ENCODE results near the gene ACAD10.
A peak's percentile ranks its signal among the peaks of the same experiment; 100 is the strongest.
"Not testable (repeated sequence)": the region's sequence is repeated elsewhere in the genome, so short reads cannot be mapped to it uniquely, and the experiment has no call there.

ACAD10 gene

GRCh38 chr12:111685811-111686573 is at the start of gene ACAD10, which contains the start of gene BRAP:
Gene ACAD10 (plus strand): TSS chr12:111686053. CDS start chr12:111692710, 6,657 bp downstream.
Gene BRAP (minus strand): TSS chr12:111685956. CDS start chr12:111685792, 164 bp downstream.
- DNase-seq: peak; percentile 91

- no peak for DNase-seq
Measured at GRCh38 chr12:111636209-111636945, 49.5 kb upstream of the ACAD10 start.

DNA sequence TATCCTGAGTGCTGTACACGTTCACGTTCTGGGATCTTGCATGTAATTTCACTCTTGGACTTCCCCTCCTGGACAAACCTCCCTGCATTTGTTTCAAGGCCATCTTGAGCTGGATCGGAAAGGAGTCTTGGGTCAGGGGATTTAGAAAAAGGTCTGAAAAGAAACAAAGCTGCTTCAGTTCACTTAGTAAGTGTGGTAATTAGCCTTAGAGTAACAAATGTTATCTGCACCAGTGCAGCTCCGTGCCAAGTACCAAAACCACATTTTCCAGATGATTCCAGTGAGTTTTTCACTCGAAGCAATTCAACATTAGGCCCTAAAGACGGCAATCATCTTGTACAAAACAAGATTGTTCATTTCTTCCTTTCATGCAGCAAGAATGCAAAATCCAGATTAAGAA is 47.3 kb upstream of the ACAD10 start:
- no peak for DNase-seq

- DNase-seq: no peak
Measured at GRCh38 chr12:111640506-111640905, 45.3 kb upstream of the ACAD10 start.

DNA sequence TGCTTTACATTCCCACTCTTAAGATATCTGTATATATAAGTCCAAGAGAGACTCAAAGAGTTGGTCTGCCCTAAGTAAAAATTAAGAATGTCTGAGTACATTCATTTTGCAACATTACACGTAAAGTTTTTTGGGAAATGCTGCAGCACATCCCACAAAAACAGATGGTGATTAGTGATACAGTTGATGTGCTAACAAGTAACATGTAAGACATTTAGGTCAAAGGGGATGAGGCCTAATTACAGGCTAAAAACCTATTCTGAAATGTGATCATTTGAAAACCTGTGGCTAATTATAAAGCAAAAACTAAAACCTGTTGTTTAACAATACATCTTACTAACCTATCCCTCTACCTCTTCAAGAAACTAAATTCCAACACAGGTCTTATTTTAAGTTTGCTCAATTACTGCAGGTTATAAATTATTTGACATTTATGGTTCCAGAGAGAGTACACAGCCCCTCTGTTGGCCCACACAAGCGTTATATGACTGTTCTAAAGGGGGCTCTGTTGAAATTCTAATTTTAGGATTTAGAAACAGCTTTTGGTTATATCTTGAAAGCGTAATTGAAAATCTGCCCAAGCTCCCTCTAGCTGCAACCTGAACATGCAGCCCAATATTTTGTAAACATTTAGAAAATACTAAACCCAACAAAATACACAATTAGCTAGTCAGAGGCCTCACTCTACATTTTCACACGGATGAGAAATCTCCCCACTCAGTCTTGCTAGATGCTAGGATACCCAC is 43.0 kb upstream of the ACAD10 start:
- DNase-seq: no peak

DNA sequence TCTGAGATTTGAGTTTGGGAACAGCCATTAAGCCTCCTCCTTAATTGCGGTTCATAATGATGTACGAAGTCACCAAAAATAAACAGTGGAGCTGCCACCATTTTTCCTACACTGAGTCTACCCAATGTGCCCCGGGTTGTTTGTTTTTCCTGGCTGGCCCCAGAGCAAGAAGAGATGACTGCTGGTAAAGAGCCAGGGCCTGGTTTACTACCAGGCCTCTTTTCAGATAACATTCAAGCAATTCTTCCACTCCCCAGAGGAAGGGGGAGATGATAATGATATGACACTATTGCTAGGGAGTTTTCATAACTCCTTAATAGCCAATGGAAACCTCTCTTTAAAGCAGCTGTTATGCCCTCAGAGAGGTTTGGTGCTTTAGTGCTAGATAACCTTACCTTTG is 42.4 kb upstream of the ACAD10 start:
- no peak for DNase-seq

DNA sequence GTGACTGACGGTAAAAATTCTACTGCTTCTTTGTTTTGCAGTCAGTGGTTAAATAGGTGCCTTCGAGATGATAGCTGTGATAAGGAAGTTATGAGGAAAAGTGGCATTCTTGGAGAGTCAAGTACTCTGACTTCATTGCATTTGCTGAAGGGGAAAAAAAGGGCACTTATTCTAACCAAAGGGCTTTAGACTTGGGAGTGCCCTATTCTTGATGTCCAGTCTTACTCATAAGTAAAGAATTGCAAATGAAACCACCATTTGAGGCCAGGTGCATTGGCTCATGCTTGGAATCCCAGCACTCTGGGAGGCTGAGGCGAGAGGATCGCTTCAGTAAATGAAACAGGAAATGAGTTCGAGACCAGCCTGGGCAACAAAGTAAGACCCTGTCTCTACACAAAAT is 40.4 kb upstream of the ACAD10 start:
- DNase-seq: no peak

DNA sequence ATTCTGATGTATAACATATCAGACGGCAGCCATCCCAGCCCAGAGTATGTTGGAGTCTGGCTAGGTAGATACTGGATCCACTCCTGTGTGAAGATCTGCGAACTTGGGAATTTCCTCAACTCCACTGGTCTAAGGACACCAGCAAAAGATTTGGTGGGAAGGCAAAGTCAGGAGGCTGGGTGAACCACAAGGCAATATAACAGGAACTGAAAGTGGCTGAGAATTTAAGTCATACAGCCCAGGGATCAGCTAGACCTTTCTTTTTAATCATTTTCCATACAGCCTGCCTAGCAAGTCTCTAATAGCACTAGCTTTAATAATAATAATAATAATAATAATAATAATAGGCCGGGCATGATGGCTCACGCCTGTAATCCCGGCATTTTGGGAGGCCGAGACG is 34.9 kb upstream of the ACAD10 start:
- no peak for DNase-seq

DNA sequence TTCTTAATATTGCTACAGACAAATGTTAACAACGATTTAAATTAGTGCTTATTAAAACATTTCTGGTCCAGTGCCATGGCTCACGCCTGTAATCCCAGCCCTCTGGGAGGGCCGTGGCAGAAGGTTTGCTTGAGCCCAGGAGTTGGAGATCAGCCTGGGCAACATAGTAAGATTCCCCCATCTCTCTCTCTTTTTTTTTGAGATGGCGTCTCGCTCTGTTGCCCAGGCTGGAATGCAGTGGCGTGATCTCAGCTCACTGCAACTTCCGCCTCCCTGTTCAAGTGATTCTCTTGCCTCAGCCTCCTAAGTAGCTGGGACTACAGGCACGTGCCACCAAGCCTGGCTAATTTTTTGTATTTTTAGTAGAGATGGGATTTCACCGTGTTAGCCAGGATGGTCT is 33.3 kb upstream of the ACAD10 start:
- DNase-seq: not testable (repeated sequence)

- DNase-seq: no peak
Measured at GRCh38 chr12:111653596-111653995, 32.3 kb upstream of the ACAD10 start.

DNA sequence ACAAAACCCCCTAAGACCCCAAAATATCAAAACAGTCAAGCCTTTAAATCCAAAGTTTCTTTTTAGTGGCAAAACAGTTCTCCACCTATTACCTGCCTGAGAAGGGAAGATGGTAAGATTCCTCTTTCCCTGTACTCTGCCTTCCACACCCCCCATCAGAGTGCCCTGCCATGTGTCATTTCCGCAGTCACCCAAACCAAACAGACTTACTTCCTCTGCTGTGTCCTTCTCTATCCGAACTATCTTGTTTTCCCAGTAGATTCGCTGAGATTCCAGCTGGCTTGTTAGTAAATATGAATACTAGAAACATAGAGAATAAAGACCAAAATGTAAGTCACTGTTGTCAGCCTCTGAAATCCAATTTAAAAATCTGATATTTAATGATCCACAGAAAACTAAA is 30.5 kb upstream of the ACAD10 start:
- no peak for DNase-seq

- no peak for DNase-seq
Measured at GRCh38 chr12:111656016-111656415, 29.8 kb upstream of the ACAD10 start.

DNA sequence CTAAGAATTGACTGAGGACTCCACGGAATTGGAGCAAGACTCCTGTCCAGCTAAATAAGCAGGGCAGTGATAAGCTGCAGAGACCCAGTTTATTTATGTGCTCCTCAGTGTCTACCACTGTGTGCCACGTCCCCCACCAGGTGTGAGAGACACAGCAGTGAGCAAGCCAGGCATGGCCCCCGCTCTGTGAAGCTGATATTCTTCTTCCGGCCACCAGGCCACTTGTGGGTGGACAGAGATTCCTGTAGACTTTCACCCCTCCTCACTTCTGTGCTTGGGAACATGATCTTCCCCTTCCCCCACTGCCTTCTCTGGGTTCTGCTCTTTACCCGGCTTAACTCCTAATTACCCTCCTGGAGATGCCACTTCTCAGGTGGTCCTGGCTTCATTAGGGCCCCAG is 21.4 kb upstream of the ACAD10 start:
- no peak for DNase-seq

DNA sequence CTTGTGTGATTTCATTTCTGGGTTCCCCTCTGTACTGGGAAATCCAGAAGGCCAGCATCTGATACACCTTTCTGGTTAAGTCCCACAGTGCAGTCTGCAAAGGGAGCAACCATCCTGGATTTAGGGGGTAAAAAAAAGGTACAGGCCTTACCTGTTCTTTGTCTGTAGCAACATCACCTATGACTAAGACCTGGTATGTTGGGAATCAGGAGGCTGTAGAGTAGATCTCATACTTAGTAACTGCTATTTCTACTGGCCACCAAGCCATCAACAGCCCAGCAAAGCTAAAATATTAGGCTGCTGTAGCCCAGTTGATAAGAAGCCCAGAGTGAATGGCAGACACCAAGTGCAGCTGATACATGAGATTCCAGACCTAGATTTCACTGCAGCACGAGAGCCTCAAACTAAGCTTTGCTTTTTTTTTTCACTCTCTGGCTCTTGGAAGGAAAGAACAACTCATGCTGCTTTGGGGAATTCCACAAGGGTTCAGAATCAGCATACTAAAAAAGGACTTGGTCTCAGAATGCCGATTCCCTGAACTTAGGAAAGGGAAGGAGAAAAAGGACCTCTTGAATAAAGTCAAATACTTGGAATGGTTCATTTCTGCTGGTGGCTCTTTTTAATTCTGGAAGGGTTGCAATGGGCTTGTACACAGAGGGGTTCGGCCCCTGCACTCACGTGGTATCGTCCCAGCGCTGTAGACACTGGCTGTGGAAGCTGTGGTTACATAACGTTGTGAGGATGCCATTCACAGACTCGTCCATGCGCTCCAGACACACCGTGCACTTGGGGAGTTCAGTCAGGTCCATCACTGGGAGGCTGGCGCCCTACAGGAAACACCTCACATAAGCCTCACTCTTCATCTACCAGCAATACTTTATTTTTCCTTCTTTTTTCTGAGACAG is 20.6 kb upstream of the ACAD10 start:
- no peak for DNase-seq

- no peak for DNase-seq
Measured at GRCh38 chr12:111672822-111673381, 13.0 kb upstream of the ACAD10 start.

GRCh38 chr12:111673503-111673902 is 12.3 kb upstream of the ACAD10 start:
- DNase-seq: no peak

- DNase-seq: no peak
Measured at GRCh38 chr12:111677186-111677585, 8.7 kb upstream of the ACAD10 start.

- not testable (repeated sequence) for DNase-seq
Measured at GRCh38 chr12:111684485-111685198, 1.2 kb upstream of the ACAD10 start.

- no peak for DNase-seq
Measured at GRCh38 chr12:111685322-111685810, 487 bp upstream of the ACAD10 start.

- no peak for DNase-seq
Measured at GRCh38 chr12:111686574-111687105, 787 bp downstream of the ACAD10 start.

DNA sequence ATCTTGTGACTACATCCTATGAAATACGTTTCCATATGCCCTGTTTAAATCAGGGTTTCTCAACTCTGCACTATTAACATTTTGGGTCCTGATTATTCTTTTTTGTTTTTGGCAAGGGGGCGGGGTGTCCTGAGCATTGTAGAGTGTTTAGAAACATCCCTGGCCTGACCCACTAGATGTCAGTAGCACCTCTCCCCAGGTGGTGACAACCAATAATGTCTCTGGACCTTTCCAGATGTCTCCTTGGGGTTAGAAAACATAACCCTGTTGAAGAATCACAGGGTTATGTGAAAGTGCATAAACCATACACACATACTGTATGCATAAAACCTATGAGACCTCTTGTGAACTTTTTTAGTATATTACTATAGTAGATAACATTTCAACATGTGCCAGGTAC is 1.4 kb downstream of the ACAD10 start:
- no peak for DNase-seq
